MG63 (cell line): ENCODE data around the gene KIF17. TPM values are rescaled to one million over a fixed set of nuclear protein-coding genes. Genes with fewer than 3 reads are reported as not detected.
A peak's percentile ranks its signal among the peaks of the same experiment; 100 is the strongest.
"Not testable (repeated sequence)": the region's sequence is repeated elsewhere in the genome, so short reads cannot be mapped to it uniquely, and the experiment has no call there.

Experiments
- DNase-seq: peaks from one replicate; pipeline ENCODE4 v3.0.0-alpha.2; 2020
- H3K27me3 ChIP-seq: fragments of 250-450 bp; sonication (Bioruptor Pico); 2 replicates; pipeline ENCODE4 v1.5.1; 2020; ENCODE audit warnings: mild to moderate bottlenecking, moderate library complexity
- H3K36me3 ChIP-seq: fragments of 250-450 bp; sonication (Bioruptor Pico); 2 replicates; pipeline ENCODE4 v1.5.1; 2020; ENCODE audit warnings: mild to moderate bottlenecking, moderate library complexity
- H3K4me3 ChIP-seq: fragments of 250-450 bp; sonication (Bioruptor Pico); 2 replicates; pipeline ENCODE4 v1.5.1; 2020; ENCODE audit warnings: mild to moderate bottlenecking, moderate library complexity
- H3K9me3 ChIP-seq: fragments of 250-450 bp; sonication (Bioruptor Pico); 2 replicates; pipeline ENCODE4 v1.5.1; 2020; ENCODE audit warnings: mild to moderate bottlenecking, moderate library complexity
- total RNA-seq: library from RNA; depleted of rRNA; stranded (reverse); fragments of >200 nt; shearing (Covaris generic); gene quantifications from 2 replicates; pipeline ENCODE4 v1.2.3, GENCODE V29; 2014; ENCODE audit warnings: low replicate concordance

The KIF17 gene
- total RNA-seq, 1 experiment from 2014 or later = 0.03 TPM

- H3K36me3 ChIP-seq = no peaks in the 10 kb centered on the region
- no peak for DNase-seq
- H3K4me3 ChIP-seq = no peak overlapping the region
- H3K27me3 ChIP-seq = no peaks in the 10 kb centered on the region
- no peaks in the 10 kb centered on the region for H3K9me3 ChIP-seq
These were observed 2.2 kb upstream of the KIF17 start for GRCh38 chr1:20719871-20720620.

- no peaks in the 10 kb centered on the region for H3K36me3 ChIP-seq
- no peak overlapping the region for H3K4me3 ChIP-seq
- no peaks in the 10 kb centered on the region for H3K27me3 ChIP-seq
- H3K9me3 ChIP-seq = no peaks in the 10 kb centered on the region
- no peak for DNase-seq
These were observed 1.5 kb upstream of the KIF17 start for GRCh38 chr1:20719261-20719660.

DNA sequence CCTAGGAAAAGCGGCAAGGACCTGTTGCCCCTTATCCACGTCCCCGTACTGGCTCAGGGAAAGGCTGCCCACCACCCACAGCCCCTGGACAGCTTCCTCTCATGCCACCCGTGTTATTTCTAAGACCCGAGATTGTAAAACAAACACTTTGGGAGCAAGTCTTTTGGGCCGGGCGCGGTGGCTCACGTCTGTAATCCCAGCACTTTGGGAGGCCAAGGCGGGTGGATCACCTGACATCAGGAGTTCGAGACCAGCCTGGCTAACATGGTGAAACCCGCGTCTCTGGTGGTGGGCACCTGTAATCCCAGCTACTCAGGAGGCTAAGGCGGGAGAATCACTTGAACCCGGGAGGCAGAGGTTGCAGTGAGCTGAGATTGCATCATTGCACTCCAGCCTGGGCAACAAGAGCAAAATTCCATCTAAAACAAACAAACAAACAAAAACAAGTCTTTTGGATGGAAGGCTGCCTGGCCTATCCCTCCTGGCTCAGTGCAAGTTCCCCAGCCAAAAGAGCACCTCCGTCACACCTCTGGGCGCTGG, 606 bp upstream of the KIF17 start:
- H3K4me3 ChIP-seq = peak overlapping the region; percentile 22
- H3K9me3 ChIP-seq, H3K27me3 ChIP-seq, H3K36me3 ChIP-seq, DNase-seq: not testable (repeated sequence)

DNA sequence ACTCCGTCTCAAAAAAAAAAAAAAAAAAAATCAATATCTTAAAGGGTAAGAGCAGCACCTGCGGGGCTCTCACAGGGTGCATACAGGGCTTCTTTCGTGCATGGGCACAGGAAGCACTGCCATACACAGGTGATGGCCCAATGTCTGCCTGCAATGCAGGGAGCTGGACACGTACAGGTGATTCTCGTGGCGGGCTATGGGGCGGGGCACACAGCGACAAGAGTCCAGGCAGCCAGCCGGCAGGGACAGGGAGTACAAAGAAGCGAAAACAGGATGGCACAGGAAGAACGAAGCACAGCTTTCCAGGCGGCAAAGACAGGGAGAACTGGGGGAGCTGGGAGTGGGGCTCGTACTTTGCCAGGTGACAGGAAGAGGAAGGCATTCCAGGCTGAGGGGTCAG, 1.6 kb downstream of the KIF17 start:
- DNase-seq = no peak
- H3K27me3 ChIP-seq = no peaks in the 10 kb centered on the region
- H3K4me3 ChIP-seq = no peak overlapping the region
- H3K36me3 ChIP-seq = no peaks in the 10 kb centered on the region
- H3K9me3 ChIP-seq = no peaks in the 10 kb centered on the region

DNA sequence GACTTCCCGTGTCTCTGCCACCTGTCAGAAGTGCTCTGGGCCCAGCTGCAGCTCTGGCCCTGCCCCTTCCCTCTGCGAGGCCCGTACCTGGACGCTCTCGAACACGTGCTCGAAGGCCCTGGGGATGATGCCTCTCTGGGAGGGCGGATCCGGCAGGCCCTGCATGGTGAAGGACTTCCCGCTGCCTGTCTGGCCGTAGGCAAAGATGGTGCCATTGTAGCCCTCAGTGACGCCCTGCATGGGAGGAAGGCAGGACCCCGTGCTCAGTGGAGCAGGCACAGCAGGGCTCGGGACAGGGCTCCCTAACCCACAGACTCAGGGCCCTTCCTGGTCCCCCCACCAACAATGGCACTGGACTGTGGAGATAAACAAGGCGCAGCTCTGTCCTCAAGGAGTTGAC, 2.4 kb downstream of the KIF17 start:
- Histone ChIP-seq H3K36me3 (no peaks in the 10 kb centered on the region), H3K9me3 (no peaks in the 10 kb centered on the region), H3K27me3 (no peaks in the 10 kb centered on the region), H3K4me3 (no peak overlapping the region)
- DNase-seq = no peak

- no peaks in the 10 kb centered on the region for H3K36me3 ChIP-seq
- H3K27me3 ChIP-seq = no peaks in the 10 kb centered on the region
- no peak overlapping the region for H3K4me3 ChIP-seq
- no peak for DNase-seq
- H3K9me3 ChIP-seq = no peaks in the 10 kb centered on the region
These were observed 4.4 kb downstream of the KIF17 start for GRCh38 chr1:20713440-20713839.

GRCh38 chr1:20712215-20712577, 5.6 kb downstream of the KIF17 start:
- no peak for DNase-seq
- H3K36me3 ChIP-seq = no peaks in the 10 kb centered on the region
- H3K27me3 ChIP-seq = no peaks in the 10 kb centered on the region
- no peak overlapping the region for H3K4me3 ChIP-seq
- H3K9me3 ChIP-seq = no peaks in the 10 kb centered on the region

- no peaks in the 10 kb centered on the region for H3K36me3 ChIP-seq
- no peak for DNase-seq
- no peak overlapping the region for H3K4me3 ChIP-seq
- no peaks in the 10 kb centered on the region for H3K9me3 ChIP-seq
- H3K27me3 ChIP-seq = no peaks in the 10 kb centered on the region
These were observed 6.3 kb downstream of the KIF17 start for GRCh38 chr1:20711285-20712214.

GRCh38 chr1:20710469-20711284, 7.1 kb downstream of the KIF17 start:
- Histone ChIP-seq H3K27me3 (no peaks in the 10 kb centered on the region), H3K36me3 (no peaks in the 10 kb centered on the region), H3K4me3 (no peak overlapping the region), H3K9me3 (no peaks in the 10 kb centered on the region)
- DNase-seq = no peak

DNA sequence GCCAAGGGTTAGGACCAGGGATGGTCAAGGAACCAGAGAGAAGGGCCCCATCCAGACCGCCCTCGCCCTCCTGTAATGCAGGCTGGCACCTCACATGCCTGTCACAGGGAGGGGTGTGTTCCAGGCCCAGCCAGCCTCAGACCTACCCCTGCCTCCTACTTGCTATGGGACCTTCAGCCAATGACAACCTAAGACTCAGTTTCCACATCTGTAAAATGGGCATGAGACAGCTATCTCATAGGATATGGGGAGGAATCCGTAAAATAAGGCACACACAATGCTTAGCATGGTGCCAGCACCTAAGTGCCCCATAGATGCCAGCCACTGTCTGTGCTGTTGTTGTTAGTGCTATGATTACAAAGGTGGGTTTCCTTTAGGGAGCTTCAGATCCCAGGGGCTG, 7.9 kb downstream of the KIF17 start:
- no peaks in the 10 kb centered on the region for H3K36me3 ChIP-seq
- DNase-seq = no peak

GRCh38 chr1:20708891-20709290, 8.9 kb downstream of the KIF17 start:
- Histone ChIP-seq H3K9me3 (no peaks in the 10 kb centered on the region), H3K36me3 (no peaks in the 10 kb centered on the region), H3K4me3 (no peak overlapping the region), H3K27me3 (no peaks in the 10 kb centered on the region)
- no peak for DNase-seq

More for the DNA sequence above, 7.9 kb downstream of the KIF17 start:
- no peak overlapping the region for H3K4me3 ChIP-seq
- H3K9me3 ChIP-seq = no peaks in the 10 kb centered on the region
- H3K27me3 ChIP-seq = no peaks in the 10 kb centered on the region

- Histone ChIP-seq H3K4me3 (no peak overlapping the region), H3K9me3 (no peaks in the 10 kb centered on the region), H3K36me3 (no peaks in the 10 kb centered on the region), H3K27me3 (no peaks in the 10 kb centered on the region)
- DNase-seq = no peak
These were observed 9.8 kb downstream of the KIF17 start for GRCh38 chr1:20708057-20708456.

DNA sequence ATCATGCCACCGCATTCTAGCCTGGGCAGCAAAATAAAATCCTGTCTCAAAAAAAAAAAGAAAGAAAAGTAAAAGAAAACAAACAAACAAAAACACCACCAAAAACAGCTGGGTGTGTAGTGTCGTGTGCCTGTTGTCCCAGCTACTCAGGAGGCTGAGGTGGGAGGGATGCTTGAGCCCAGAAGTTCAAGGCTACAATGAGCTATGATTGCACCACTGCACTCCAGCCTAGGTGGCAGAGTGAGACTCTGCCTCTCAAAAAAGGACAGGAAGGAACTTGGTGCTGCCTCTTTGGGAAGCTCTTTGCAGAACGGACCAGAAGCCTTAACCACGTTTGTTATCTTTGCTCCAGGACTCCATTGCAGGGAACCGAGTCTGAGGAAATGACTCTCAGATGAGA, 11.0 kb downstream of the KIF17 start:
- no peak overlapping the region for H3K4me3 ChIP-seq

DNA sequence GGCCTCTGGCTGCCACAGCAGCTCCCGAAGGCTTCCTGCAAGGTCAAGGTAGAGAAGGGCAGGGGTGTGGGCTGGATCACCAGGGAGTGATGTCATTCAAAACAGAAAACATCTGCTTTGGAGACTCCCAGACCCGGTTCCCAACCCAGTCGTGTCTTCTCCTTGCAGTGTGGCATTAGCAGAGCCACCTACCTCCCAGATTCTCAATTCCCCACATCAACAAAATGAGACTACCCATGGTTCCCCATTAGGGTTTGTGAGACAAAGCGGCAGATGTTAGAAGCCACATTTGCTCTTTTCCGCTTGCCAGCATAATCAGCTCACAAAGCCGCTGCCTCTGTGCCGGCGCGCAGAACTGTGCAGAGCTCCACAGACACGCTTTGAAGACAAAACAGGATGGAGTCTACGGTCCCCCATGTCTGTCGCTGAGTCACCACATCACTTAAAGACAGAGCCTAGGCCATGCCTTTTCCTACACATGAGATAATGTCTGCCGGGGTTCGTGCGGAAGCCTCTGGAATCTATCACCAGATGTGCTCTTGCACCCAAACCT, 12.5 kb downstream of the KIF17 start:
- DNase-seq = no peak
- H3K4me3 ChIP-seq = no peak overlapping the region
- H3K9me3 ChIP-seq = no peaks in the 10 kb centered on the region
- H3K27me3 ChIP-seq = no peaks in the 10 kb centered on the region
- H3K36me3 ChIP-seq = no peaks in the 10 kb centered on the region

More for the DNA sequence above, 11.0 kb downstream of the KIF17 start:
- Histone ChIP-seq H3K27me3 (no peaks in the 10 kb centered on the region), H3K9me3 (no peaks in the 10 kb centered on the region), H3K36me3 (no peaks in the 10 kb centered on the region)
- DNase-seq = no peak

DNA sequence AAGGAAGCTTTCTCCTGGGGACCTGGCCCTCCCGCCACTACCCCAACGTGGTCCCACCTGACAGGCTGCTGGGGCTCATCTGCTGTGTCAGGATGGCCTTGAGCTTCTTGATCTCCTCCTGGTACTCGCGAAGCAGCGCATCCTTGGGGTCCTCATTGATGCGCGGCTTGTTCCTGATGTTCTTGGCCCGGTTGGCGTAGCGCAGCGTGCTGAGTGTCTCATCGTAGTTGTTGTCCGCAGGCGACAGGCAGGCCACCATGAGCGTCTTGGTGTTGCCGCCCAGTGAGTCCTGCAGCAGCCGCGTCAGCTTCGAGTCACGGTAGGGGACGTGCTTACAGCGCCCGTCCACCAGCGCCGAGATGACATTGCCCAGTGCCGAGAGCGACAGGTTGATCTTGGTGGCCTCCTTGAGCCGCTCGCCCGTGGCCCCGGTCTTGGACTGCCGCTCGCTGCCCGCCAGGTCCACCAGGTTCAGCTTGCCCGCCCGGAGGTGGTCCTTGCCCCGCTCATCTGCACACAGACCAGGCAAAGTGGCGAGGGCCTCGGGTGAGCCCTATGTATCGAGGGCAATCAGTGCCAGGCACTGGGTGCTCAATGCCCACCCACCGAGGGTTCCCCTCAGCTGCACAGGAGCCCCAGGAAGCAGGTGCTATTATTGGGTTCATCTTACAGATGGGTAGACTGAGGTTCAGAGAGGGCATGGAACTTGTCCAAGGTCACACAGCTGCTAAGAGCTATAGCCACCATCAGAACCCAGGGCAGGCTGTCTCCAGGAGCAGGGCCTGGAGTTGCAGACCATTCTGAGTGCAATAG, 13.2 kb downstream of the KIF17 start:
- H3K9me3 ChIP-seq = no peaks in the 10 kb centered on the region
- H3K27me3 ChIP-seq = no peaks in the 10 kb centered on the region
- DNase-seq = no peak
- no peaks in the 10 kb centered on the region for H3K36me3 ChIP-seq
- H3K4me3 ChIP-seq = no peak overlapping the region
